Activated T-cell treated with anti-CD3 and anti-CD28 coated beads, Interleukin-2, amount 50 U/mL, for 24 hours (primary cell): Measurements from ENCODE around the gene AK4.

Experiments
- DNase-seq: peaks from one replicate; pipeline ENCODE4 v3.0.0-alpha.2; 2020
- H3K27ac Mint-ChIP-seq: 2 replicates; pipeline ENCODE4 v1.8.0; 2020; ENCODE audit warnings: mild to moderate bottlenecking, mixed read lengths
- H3K27me3 Mint-ChIP-seq: 2 replicates; pipeline ENCODE4 v1.8.0; 2020; ENCODE audit warnings: mixed read lengths
- H3K36me3 Mint-ChIP-seq: 2 replicates; pipeline ENCODE4 v1.8.0; 2020; ENCODE audit warnings: low read depth, mixed read lengths
- H3K4me1 Mint-ChIP-seq: 2 replicates; pipeline ENCODE4 v1.8.0; 2020; ENCODE audit warnings: low read depth, mixed read lengths
- H3K4me3 Mint-ChIP-seq: 2 replicates; pipeline ENCODE4 v1.8.0; 2020; ENCODE audit warnings: mild to moderate bottlenecking, moderate library complexity, mixed read lengths
- H3K9me3 Mint-ChIP-seq: 2 replicates; pipeline ENCODE4 v1.8.0; 2020; ENCODE audit warnings: mixed read lengths

The AK4 gene

DNA sequence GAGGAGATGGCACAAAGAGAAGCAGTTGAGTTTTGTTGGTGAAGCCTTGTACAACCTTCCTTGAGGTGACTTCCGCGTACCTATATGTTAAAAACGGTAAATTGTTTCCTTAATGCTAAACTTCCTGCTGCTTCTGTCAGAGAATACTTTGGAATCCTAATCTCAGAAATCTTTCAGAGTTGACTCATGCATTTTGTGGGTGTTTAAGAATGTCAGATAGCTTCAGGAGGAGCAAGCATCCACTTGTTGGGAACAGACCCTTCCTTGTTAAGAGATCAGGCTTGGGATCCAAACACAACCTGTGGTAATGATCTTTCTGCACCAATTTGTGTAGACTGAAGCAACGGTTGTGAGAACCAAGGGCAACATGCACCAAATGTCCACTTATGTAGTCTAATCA, 29.5 kb downstream of the AK4 start:
- peaks cover 6% of the 10 kb centered on the region for H3K27me3 Mint-ChIP-seq
- H3K9me3 Mint-ChIP-seq = no peaks in the 10 kb centered on the region
- H3K4me3 Mint-ChIP-seq = no peak overlapping the region
- H3K4me1 Mint-ChIP-seq = no peaks in the 10 kb centered on the region
- no peak for DNase-seq
- H3K27ac Mint-ChIP-seq = no peak overlapping the region
- H3K36me3 Mint-ChIP-seq = no peaks in the 10 kb centered on the region

DNA sequence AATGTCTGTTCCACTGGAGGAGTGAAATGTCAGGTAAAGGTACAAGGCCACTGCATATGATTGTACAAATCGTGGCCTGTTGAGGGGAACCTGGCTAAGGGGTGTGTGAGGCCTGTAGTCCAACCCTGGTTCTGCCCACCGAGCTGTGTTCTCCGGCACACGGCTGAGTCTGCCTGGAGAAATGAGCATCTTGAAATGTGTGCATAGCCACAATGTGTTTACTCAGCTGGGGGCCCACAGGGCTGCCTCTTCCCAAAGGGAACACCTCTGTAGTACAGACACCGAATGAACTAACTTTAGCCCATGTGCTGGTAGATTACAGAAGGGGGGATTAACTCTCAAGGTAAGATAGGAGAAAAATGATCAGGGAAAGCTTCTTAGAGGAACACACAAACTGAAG, 30.2 kb downstream of the AK4 start:
- Mint-ChIP-seq H3K9me3 (no peaks in the 10 kb centered on the region), H3K4me1 (no peaks in the 10 kb centered on the region), H3K36me3 (no peaks in the 10 kb centered on the region), H3K4me3 (no peak overlapping the region), H3K27me3 (peaks cover 6% of the 10 kb centered on the region), H3K27ac (no peak overlapping the region)
- DNase-seq = no peak

DNA sequence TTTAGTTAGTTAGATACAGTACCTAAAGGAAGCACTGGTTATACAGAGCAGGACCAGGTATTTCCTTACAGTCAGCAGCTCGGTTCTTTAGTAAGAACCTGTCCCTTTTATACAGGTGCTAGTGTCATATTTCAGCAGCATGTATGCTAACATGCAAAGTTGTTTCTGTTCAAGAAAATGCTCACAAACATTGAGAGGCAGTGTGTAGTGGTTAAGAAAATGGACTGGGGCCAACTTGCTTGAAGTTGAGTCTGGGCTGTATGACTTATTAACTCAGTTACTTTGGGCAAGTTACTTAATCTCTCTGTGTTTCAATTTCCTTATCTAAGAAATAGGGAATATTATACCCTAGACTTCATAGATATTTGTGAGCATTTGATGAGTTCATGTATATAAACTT, 31.1 kb downstream of the AK4 start:
- H3K4me3 Mint-ChIP-seq = no peak overlapping the region
- no peaks in the 10 kb centered on the region for H3K4me1 Mint-ChIP-seq
- no peaks in the 10 kb centered on the region for H3K9me3 Mint-ChIP-seq
- DNase-seq = no peak
- peaks cover 6% of the 10 kb centered on the region for H3K27me3 Mint-ChIP-seq
- no peak overlapping the region for H3K27ac Mint-ChIP-seq
- no peaks in the 10 kb centered on the region for H3K36me3 Mint-ChIP-seq

DNA sequence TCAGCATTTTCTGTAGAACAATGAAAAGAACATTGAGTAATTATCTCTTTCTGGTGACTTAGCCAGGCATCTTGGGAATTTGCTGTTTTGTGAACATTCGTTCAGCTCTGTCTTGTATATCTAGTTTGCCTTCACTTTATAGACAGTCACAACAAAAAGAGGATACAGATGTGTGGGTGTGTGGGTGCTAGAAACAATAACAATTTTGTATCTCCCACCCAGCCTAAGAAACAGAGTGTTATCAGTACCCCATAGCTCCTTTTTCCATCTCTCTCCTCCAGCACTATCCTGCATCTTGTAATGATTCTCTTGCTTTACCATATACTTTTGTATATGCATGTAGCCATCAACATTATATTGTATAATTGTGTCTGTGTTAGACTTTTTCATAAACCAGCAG, 33.0 kb downstream of the AK4 start:
- no peak overlapping the region for H3K27ac Mint-ChIP-seq
- H3K4me3 Mint-ChIP-seq = no peak overlapping the region

DNA sequence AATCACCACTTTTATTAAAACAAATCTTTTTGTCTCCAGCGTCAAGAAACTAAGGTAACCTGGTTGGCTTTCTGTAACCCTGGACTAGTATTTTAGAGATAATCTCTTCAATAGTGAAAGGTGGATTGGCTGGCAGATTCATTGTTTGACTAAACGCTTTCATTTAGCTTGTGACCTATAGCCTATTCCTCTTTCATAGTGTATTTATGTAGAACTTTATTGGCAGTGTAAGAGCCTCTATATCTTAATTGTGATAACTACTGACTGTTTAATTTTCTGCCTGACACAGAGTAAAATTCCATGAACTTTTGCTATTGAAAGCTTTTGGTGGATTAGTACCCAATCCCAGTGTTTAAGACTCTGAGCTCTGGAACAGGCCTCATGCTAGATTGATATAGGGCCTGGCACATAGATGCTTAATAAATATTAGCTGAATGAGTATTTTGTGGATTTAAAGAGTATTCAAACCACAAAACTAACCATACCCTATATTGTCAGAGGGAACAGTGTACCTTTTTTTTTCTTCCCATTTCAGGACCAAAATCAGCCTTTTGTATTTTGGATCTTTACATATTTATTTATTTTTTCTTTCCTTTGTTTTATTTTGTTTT, 34.8 kb downstream of the AK4 start:
- no peak for DNase-seq
- no peaks in the 10 kb centered on the region for H3K9me3 Mint-ChIP-seq
- no peak overlapping the region for H3K4me3 Mint-ChIP-seq
- no peaks in the 10 kb centered on the region for H3K36me3 Mint-ChIP-seq
- H3K27me3 Mint-ChIP-seq = no peaks in the 10 kb centered on the region
- no peaks in the 10 kb centered on the region for H3K4me1 Mint-ChIP-seq
- H3K27ac Mint-ChIP-seq = no peak overlapping the region

More for the DNA sequence above, 33.0 kb downstream of the AK4 start:
- Mint-ChIP-seq H3K4me1 (no peaks in the 10 kb centered on the region), H3K9me3 (no peaks in the 10 kb centered on the region), H3K36me3 (no peaks in the 10 kb centered on the region), H3K27me3 (peaks cover 5% of the 10 kb centered on the region)
- DNase-seq = no peak

DNA sequence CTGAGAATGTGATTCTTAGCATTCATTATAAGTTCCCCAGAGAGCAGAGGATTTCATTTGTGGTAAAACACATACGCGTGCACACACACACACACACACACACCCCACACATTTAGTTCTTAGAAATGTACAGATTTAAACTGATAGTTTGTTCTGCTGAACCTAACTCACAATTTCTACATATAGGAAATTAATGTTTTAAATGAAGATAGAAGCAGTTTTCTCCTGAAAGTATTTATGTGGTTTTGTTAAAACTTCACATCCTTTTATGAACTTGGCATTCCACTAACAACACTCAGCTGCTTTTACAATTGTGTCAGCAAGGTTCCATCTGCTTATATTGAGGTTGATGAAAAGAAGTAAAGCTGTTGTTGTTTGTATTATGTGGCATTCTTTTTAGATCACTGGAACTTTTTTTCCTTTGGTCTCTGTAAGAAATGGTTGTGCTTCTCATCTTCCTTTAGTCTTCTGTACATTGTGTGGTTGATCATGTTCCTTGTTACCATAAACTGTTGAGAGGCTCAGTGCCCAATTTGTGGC, 41.6 kb downstream of the AK4 start:
- Mint-ChIP-seq H3K4me3 (no peak overlapping the region), H3K9me3 (no peaks in the 10 kb centered on the region), H3K36me3 (peaks cover 3% of the 10 kb centered on the region), H3K4me1 (no peaks in the 10 kb centered on the region), H3K27me3 (peaks cover 3% of the 10 kb centered on the region), H3K27ac (no peak overlapping the region)
- no peak for DNase-seq

DNA sequence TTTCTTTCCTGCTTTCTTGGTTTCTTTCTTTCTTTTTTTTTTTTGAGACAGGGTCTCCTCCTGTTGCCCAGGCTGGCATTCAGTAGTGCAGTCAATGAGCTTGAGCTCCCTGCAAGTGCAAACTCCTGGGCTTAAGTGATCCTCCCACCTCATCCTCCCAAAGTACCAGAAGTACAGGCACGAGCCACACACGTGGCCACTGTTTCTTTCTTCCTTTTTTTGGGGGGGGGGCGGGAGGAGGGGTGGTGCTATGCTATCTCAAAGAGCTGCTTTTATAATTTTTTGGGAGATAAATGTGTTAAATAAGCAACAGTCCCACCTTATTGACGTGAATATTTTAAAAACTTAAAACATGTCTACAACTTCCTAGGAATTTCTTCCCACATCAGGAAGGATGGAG, 42.2 kb downstream of the AK4 start:
- H3K27ac Mint-ChIP-seq = no peak overlapping the region
- no peaks in the 10 kb centered on the region for H3K4me1 Mint-ChIP-seq
- no peak for DNase-seq
- H3K36me3 Mint-ChIP-seq = peaks cover 3% of the 10 kb centered on the region
- peaks cover 3% of the 10 kb centered on the region for H3K27me3 Mint-ChIP-seq
- H3K9me3 Mint-ChIP-seq = no peaks in the 10 kb centered on the region
- no peak overlapping the region for H3K4me3 Mint-ChIP-seq

DNA sequence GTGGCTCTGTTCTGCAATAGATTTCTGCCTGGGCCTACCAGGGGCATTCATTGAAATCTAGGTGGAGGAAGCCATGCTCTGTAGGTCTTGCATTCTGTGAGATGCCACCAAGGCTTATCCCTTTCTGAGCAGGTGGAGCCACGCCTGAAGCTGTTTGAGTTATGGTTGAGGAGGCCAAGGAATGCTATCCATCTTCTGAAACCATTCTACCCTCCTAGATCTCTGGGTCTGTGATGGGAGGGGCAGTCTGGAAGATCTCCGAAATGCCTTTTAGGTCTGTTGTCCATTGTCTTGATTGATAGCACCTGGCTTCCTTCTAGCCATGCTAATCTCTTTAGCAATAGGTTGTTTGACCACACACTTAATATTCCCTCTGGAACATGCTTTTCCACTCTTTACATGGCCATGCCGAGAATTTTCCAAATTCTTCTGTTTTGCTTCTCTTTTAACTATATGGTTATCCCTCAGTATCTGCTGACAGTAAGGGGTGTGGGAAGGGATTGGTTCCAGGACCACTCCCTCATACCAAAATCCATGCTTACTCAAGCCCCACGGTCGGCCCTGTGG, 45.2 kb downstream of the AK4 start:
- H3K27me3 Mint-ChIP-seq = peaks cover 3% of the 10 kb centered on the region
- no peaks in the 10 kb centered on the region for H3K4me1 Mint-ChIP-seq
- no peak for DNase-seq
- H3K9me3 Mint-ChIP-seq = no peaks in the 10 kb centered on the region
- no peak overlapping the region for H3K4me3 Mint-ChIP-seq
- H3K36me3 Mint-ChIP-seq = peaks cover 3% of the 10 kb centered on the region
- no peak overlapping the region for H3K27ac Mint-ChIP-seq

DNA sequence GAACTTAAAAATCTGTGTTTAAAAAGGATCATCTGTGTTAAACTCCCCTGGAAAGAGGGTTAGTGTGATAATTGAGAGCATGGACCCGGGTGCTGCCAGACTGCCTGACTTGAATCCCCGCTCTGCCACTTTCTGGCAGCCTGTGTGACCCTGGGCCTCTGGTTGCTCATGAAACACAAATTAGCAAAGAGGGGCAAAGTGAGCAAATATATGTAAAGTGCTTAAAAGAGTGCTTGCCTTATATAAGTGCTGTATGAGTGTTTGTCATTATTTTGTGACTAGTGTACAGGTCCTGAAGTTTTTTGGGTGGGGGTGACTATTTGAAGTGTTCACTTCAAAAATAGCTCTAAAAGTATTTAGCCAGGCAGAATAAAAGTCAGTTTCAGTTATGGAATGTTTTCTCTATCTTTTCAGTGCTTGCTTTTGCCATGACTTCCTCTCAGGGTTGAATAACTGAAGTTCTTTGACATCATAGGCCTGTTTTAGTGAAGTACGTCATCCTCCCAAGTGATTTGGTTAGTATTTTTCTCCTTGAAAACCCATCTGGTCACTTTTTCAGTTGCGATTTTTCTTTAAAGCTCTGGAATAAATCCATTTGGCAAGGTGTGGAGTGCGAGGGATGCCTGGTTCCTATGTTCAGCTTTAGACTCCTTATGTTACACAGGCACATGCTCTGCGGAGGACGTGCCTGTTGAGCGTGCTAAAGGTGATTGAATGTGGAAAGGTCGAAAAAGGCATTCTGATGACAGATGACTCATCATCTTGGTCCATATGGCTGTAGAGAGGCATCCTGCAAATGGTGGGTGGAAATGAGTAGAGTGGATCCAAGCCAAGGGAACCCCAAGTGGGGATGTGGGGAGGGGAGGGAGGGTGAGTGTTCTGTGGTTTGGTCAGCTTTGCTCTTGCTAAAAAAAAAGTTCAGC, 47.8 kb downstream of the AK4 start:
- DNase-seq = no peak
- no peaks in the 10 kb centered on the region for H3K27me3 Mint-ChIP-seq
- peaks cover 3% of the 10 kb centered on the region for H3K36me3 Mint-ChIP-seq
- no peak overlapping the region for H3K4me3 Mint-ChIP-seq
- H3K9me3 Mint-ChIP-seq = no peaks in the 10 kb centered on the region
- H3K27ac Mint-ChIP-seq = no peak overlapping the region
- H3K4me1 Mint-ChIP-seq = no peaks in the 10 kb centered on the region

DNA sequence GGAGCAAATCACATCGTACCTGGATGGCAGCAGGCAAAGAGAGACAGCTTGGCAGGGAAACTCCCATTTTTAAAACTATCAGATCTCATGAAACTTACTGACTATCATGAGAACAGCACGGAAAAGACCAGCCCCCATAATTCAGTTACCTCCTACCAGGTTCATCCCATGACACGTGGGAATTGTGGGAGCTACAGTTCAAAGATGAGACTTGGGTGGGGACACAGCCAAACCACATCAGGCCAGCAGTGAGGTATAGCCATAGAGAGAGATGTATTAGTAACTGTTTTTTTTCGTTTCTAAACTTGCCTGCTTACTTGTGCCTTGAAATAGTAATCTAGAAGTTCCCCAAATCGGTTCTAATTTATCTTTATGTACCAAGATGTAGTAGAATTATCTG, 48.9 kb downstream of the AK4 start:
- Mint-ChIP-seq H3K9me3 (no peaks in the 10 kb centered on the region), H3K36me3 (peaks cover 3% of the 10 kb centered on the region), H3K4me1 (no peaks in the 10 kb centered on the region)

DNA sequence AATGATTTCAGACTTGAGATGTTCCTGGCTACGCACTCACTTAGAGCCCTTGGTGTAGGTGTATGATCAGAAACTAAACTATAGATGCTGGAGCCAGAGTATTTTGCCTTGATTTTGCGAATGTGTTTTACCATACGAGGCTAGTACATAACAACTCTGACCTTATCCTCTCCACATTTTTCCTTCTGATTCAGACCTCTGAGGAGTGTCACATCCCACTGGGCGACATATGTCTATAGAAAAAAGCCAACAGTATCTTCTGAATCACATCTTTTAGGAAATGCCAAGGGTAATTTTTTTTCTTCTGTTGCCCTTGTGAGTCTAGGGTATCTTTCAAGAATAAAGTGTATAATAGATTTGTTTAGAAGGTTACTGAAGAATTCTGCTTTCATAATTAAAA, 49.6 kb downstream of the AK4 start:
- Mint-ChIP-seq H3K4me1 (no peaks in the 10 kb centered on the region), H3K27ac (no peak overlapping the region), H3K9me3 (no peaks in the 10 kb centered on the region), H3K4me3 (no peak overlapping the region), H3K36me3 (peaks cover 3% of the 10 kb centered on the region), H3K27me3 (peaks cover 7% of the 10 kb centered on the region)
- DNase-seq = no peak

More for the DNA sequence above, 48.9 kb downstream of the AK4 start:
- peaks cover 7% of the 10 kb centered on the region for H3K27me3 Mint-ChIP-seq
- no peak overlapping the region for H3K4me3 Mint-ChIP-seq
- DNase-seq = no peak
- H3K27ac Mint-ChIP-seq = no peak overlapping the region

DNA sequence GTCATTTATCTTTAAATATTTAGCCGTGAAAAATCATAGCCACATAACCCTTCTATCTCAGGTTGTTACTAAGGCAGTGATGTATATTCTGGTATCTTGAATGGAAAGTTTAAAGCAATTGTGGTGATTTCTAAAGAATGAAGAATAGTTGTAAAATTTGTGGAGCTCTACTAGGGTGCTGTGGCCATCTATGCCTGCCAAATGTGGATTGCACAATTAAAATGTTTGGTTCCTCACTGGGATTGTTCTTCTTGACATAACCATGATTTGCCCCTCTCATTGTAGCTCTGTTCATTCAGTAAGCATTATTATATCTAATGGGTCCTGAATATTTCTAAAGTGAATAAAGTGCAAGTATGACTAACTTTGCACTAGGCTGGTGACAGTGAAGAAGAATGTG, 50.1 kb downstream of the AK4 start:
- peaks cover 7% of the 10 kb centered on the region for H3K27me3 Mint-ChIP-seq
- no peak for DNase-seq
- no peaks in the 10 kb centered on the region for H3K4me1 Mint-ChIP-seq
- no peaks in the 10 kb centered on the region for H3K9me3 Mint-ChIP-seq
- no peak overlapping the region for H3K4me3 Mint-ChIP-seq
- H3K36me3 Mint-ChIP-seq = peaks cover 2% of the 10 kb centered on the region
- H3K27ac Mint-ChIP-seq = no peak overlapping the region

DNA sequence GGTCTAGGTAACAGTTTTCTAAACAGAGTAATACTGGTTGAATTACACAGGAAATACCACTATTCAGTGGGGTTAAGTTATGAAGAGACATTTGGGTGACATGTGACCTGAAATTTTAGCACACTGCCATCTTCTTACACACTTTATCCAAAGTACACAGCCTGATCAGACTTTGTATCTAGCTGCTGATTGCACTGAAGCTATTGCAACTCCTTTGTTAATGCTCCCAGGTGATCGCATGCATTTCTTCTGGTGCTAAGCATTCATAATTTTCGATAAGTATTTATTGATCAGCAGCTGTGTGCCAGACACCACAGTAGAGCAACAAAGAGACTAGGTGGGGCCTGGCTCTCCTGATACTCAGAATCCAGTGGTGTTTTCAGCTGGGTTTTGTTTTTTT, 52.4 kb downstream of the AK4 start:
- no peaks in the 10 kb centered on the region for H3K9me3 Mint-ChIP-seq
- H3K36me3 Mint-ChIP-seq = no peaks in the 10 kb centered on the region
- no peak overlapping the region for H3K27ac Mint-ChIP-seq
- no peaks in the 10 kb centered on the region for H3K4me1 Mint-ChIP-seq
- H3K4me3 Mint-ChIP-seq = no peak overlapping the region
- no peak for DNase-seq
- H3K27me3 Mint-ChIP-seq = peaks cover 7% of the 10 kb centered on the region

DNA sequence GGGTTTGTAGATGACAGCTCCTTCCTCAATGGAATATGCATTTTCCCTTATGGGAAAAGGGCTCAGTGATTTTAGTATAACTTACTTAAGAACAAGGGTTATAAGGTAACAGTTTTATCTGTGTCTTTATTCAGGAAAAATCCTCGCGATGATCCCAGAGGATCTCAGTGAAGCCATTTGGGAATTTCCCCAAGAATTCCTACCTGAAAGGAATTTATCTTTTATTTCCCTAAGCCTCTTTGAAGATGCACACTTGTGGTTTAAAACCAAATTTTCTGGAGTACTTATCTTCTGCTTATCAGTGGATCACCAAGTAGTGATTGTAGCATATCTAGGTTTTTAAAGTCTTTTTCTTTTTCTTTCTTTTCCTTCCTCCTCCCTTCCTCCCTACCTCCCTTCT, 58.8 kb downstream of the AK4 start:
- Mint-ChIP-seq H3K4me1 (peaks cover 4% of the 10 kb centered on the region), H3K4me3 (no peak overlapping the region), H3K27ac (no peak overlapping the region), H3K27me3 (peaks cover 7% of the 10 kb centered on the region), H3K36me3 (no peaks in the 10 kb centered on the region), H3K9me3 (no peaks in the 10 kb centered on the region)
- DNase-seq = no peak

DNA sequence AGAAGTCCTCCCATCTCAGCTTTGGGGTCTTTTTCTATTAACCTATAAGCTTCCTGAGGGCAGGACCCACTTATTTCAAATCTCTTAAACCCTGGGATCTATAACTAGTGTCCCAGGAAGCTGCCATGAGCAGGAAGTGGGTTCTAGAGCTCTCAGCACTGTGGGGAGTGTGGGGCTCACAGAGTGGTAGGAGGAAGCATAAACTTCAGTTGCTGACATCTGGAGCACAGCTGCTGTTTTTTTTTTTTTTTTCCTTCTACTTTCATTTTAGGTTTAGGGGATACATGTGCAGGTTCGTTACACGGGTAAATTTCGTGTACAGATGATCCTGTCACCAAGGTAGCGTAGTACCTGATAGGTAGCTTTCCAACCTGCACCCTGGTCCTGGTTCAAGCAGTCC, 59.3 kb downstream of the AK4 start:
- DNase-seq = no peak
- Mint-ChIP-seq H3K9me3 (no peaks in the 10 kb centered on the region), H3K27me3 (peaks cover 7% of the 10 kb centered on the region), H3K4me3 (no peak overlapping the region), H3K27ac (no peak overlapping the region), H3K4me1 (peaks cover 4% of the 10 kb centered on the region), H3K36me3 (no peaks in the 10 kb centered on the region)
